Activated naive CD8-positive, alpha-beta T cell treated with anti-CD3 and anti-CD28 coated beads, Interleukin-2, amount 50 U/mL, for 16 hours (primary cell): Measurements from ENCODE around the gene TUSC2.

ENCODE experiments used
- DNase-seq: peaks from one replicate; pipeline ENCODE4 v3.0.0-alpha.2; 2020; ENCODE audit warnings: low read depth, low spot score

Gene TUSC2

DNA sequence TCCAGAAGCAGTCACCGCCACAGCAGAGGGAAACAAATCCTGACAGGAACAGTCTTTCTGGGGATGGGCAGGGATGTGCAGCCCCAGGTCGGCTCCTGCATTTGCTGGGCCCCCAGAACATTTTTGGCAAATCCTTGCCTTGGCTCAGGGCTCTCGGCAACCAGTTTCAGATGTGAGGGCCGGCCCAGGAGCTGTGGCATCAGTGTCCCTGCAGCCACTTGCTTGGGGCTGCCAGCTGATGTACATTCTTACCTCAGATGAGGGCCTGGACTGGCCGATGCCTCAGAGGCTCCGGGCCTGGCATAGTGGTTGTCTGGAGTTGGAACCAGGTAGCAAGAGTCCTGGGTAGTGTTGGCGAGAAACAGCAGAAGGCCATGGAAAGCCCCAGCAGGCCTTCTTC is 26.8 kb upstream of the TUSC2 start:
- DNase-seq, result no peak

- no peak for DNase-seq
These were observed 26.3 kb upstream of the TUSC2 start for GRCh38 chr3:50354186-50354764.

DNA sequence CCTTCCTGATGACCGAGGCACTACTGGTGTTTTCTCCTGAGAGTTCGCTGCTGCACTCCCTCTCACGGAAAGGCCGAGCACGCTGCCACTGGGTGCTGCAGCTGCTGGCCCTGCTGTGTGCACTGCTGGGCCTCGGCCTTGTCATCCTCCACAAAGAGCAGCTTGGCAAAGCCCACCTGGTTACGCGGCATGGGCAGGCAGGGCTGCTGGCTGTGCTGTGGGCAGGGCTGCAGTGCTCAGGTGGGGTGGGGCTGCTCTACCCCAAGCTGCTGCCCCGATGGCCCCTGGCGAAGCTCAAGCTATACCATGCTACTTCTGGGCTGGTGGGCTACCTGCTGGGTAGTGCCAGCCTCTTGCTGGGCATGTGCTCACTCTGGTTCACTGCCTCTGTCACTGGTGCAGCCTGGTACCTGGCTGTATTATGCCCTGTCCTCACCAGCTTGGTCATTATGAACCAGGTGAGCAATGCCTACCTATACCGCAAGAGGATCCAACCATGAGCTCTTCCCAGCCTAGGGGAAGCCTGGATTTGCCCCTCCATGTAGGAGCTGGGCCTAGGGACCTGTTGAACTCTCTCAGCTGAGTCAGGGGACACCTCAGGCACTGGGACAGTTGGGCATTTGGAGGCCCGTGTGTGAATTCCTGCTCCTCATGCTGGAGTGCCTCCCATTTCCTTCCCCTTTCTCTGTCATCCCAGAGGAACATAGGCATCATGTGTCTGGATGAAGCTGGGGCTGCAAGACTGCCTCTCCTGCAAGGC is 25.4 kb upstream of the TUSC2 start:
- no peak for DNase-seq

DNA sequence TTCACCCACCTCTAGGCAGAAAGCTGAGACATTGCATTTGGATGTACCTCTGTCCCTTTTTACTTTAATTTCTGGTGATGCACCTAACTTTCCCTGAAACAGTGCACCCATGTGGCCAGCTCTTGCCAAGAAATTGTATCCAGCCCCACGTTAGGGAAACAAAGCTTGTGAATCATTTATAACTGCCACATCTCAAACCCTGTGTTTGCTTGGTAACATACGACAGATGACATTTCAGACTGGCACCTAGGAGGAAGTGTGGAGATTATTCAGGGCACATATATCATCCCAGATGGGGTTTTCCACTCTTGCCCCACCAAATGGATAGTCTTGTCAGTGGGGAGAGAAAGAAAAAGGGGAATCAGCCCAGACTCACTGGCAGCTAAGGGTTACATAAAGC is 24.8 kb upstream of the TUSC2 start:
- DNase-seq, result no peak

GRCh38 chr3:50351323-50351697 is 23.3 kb upstream of the TUSC2 start:
- DNase-seq, result no peak

DNA sequence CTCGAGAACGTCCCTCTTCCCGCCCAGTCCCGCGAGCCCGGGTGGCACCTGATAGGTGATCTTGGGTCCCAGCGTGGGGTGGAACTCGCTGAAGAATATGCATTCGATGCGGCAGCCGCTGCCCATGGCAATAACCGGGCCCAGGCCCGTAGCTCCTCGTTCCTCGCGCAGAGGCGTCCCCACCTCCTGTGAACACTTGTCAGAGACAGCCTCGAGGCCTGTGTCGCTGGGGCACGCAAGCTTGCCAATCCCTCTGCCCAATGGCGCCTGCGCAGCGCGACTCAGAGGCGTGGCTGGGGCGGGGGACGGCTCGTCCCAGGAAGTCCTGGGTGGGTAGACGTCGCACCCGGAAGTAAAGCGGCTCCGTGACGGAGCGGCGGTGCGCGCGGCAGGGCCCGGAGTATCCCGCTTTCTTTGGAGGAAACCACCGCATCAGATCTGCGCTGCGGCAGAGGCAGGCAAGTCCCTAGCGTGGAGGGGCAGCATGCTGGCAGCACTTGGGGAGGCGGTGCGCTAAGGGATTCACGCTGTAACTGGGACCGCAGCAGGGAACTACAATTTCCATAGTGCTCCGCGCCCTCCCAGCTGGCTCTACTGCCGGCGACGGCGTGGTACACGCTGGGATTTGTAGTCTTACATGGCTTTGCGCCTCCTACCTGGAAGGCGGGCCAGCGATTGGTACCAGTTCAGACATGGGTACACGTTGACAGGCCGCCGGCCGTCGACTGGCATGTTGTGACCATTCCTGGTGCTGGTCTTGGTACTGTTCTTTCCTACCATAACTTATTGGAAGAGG is 22.7 kb upstream of the TUSC2 start, which contains the start of the genes CYB561D2 and NPRL2:
CYB561D2 (plus strand) TSS at position 336 of the 796 bp plus-strand sequence. CDS start 572 bp downstream, outside the sequence.
NPRL2 (minus strand) TSS at position 249 of the 796 bp plus-strand sequence; CDS start at position 126, 123 bp downstream.
- DNase-seq, result peak; percentile 99

DNA sequence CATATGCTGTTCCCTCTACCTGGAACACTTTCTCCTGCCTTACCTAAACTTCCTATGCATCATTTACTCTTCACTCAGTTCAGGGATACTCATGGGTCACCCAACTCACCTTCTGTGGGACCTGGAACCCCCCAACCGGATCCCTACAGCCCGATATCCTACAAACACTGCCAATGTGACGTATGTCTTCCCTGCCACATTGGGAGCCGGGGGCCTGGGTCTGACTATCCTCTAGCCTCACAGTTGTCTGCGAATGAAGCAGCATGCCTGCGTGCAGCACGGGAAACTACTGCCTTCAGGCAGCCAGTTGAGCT is 22.1 kb upstream of the TUSC2 start:
- no peak for DNase-seq

GRCh38 chr3:50347187-50347813 is 19.3 kb upstream of the TUSC2 start:
- DNase-seq, result peak; percentile 55

DNA sequence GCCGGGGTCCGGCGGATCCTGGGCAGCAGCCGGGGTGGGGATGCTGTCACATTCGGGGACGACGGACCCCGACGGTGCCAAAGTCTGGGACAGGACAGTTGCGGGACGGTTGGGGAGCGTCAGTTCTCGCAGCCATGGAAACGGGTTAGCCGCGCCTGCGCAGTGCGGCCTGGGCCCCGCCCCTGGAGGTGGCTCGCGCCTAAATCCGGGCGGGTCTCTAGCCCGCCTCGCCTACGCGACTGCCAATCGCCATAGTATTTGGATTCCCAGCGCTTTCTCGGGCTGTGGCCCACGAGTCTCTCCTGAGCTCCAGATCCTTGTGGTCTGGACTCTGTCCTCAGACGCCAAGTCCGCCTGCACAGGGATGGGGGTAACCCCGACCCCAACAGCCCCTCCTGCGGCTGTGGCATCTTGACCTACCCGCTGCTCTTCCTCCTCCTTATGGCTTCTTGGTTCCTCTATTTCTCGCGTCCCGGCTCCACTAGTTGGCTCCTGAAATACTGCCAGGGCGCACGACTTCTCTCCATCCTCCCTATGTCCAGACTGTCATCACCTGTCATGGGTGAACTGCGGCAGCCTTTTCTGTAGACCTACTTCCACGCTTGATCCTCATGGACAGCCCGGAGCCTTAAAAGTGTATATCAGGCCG is 17.7 kb upstream of the TUSC2 start, which contains the start of gene ZMYND10:
ZMYND10 (minus strand) TSS at position 147 of the 649 bp plus-strand sequence. CDS start 153 bp downstream, outside the sequence.
- DNase-seq, result peak; percentile 27

DNA sequence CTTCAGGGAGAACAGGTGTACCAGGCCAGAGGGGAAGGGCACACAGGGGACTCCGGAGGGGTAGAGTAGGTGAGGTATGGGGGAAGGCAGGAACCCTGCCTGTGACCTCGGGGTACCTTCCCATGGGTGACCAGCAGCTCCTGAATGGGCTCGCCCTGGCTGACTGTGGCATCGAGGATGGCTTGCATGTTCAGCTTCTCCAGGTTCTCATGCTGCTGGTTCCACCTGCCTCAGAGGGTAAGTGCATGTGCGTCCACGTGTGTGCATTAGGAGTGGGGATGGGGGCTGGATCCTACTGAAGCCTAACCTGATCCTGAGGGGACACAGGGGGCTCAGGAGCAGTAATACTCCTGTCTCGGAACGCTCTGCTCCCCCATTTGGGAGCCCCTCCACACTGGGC is 17.0 kb upstream of the TUSC2 start:
- DNase-seq, result no peak

- DNase-seq, result no peak
These were observed 15.0 kb upstream of the TUSC2 start for GRCh38 chr3:50342813-50343633.

DNA sequence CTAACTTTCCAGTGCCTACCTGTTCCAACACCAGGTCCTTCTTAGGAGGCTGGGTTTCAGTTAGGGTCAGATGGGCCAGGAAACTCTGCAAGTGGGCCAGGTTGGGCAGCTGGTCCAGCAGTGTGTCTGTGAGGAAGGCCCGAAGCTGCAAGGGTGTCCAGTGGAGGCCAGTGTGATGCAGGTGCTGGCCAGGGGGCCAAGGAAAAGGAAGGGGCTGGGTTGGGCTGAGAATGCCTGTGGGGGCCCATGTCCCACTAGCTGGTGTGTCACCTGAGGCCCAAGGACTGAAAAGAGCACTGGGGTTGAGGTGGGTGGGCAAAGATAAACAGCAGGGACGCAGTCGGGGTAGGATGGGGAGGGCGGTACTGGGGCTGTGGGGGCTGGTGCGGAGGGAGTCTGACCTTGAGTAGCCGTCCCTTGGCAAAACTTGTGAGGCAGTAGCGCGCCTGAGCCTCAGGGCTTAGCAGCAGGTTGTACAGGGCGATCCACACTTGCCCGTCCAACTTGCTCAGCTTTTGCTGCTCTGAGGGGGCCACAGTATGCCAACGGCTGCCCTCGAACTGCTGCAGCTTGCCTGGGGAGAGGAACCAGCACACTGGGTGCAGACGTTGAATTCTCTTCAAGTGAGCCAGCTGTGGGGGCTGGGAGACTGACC is 14.1 kb upstream of the TUSC2 start:
- no peak for DNase-seq

GRCh38 chr3:50341537-50341936 is 13.5 kb upstream of the TUSC2 start:
- no peak for DNase-seq

DNA sequence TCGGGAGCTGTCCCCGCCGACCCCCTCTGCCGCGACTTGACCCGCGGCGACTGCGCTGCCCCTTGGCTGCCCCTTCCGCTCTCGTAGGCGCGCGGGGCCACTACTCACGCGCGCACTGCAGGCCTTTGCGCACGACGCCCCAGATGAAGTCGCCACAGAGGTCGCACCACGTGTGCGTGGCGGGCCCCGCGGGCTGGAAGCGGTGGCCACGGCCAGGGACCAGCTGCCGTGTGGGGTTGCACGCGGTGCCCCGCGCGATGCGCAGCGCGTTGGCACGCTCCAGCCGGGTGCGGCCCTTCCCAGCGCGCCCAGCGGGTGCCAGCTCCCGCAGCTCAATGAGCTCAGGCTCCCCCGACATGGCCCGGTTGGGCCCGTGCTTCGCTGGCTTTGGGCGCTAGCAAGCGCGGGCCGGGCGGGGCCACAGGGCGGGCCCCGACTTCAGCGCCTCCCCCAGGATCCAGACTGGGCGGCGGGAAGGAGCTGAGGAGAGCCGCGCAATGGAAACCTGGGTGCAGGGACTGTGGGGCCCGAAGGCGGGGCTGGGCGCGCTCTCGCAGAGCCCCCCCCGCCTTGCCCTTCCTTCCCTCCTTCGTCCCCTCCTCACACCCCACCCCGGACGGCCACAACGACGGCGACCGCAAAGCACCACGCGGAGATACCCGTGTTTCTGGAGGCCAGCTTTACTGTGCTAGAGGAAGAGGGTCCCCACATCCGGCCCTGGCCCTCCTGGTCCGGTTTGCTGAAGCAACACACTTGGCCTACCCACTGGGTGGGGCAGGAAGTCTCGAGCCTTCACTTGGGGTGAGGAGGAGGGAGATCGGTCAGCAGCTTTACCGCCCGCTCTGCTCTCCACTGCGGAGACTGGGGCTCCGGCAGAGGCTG is 12.7 kb upstream of the TUSC2 start, which contains the start of gene RASSF1:
RASSF1 (minus strand) TSS at position 389 of the 882 bp plus-strand sequence; CDS start at position 358, 31 bp downstream.
- DNase-seq, result no peak

GRCh38 chr3:50340147-50340447 is 12.1 kb upstream of the TUSC2 start:
- no peak for DNase-seq

DNA sequence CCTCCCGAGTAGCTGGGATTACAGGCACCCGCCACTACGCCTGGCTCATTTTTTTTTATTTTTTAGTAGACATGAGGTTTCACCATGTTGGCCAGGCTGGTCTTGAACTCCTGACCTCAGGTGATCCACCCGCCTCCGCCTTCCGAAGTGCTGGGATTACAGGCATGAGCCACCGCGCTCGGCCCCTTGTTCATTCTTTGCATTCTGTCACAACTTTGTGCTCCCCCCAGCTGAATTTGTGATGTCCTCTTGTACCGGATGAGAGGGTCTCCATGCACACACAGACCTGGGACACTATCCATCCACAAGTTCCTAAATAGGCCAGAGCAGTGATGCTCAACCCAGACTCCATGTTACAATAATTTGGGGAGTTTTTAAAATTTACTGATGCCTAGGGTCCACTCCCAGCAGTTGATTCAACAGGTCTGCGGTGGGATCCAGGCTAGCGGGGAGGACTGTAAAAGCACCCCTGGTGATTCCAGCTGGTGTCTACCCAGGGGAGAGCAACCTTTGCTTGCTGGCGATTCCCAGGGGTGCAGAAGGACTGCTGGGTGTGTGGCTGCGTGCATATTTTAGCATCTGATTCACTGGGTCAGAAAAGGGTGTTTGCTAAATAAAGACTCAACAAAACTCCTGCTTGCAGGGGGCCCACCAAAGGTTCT is 11.6 kb upstream of the TUSC2 start:
- no peak for DNase-seq

GRCh38 chr3:50338965-50339364 is 10.9 kb upstream of the TUSC2 start:
- DNase-seq, result no peak

GRCh38 chr3:50337175-50337861 is 9.3 kb upstream of the TUSC2 start:
- DNase-seq, result peak; percentile 93
